ENCODE measurements around the gene RBKS. TPM values are rescaled to one million over a fixed set of nuclear protein-coding genes. Genes with fewer than 3 reads are reported as not detected.

Gene RBKS
- total RNA-seq, 1 donor from 2014 or later, result 1.2 TPM

- Mint-ChIP-seq H3K4me1 (ENCODE audit: low read depth, unreplicated experiment) (no peaks in the 10 kb centered on the region), H3K9me3 (ENCODE audit: unreplicated experiment) (no peaks in the 10 kb centered on the region), H3K27ac (ENCODE audit: unreplicated experiment) (no peak overlapping the region), H3K36me3 (ENCODE audit: unreplicated experiment) (no peaks in the 10 kb centered on the region), H3K4me3 (ENCODE audit: unreplicated experiment) (no peak overlapping the region), H3K27me3 (ENCODE audit: unreplicated experiment) (no peaks in the 10 kb centered on the region)
- TF ChIP-seq CTCF (IDR thresholded peaks at IDR 0.05; ENCODE audit: partially characterized antibody, unreplicated experiment), result no peak
- no peak for DNase-seq
These were observed 30.1 kb upstream of the RBKS start for GRCh38 chr2:27920148-27920885.

- Mint-ChIP-seq H3K9me3 (ENCODE audit: unreplicated experiment) (no peaks in the 10 kb centered on the region), H3K36me3 (ENCODE audit: unreplicated experiment) (no peaks in the 10 kb centered on the region), H3K27me3 (ENCODE audit: unreplicated experiment) (peaks cover 1% of the 10 kb centered on the region), H3K4me1 (ENCODE audit: low read depth, unreplicated experiment) (no peaks in the 10 kb centered on the region), H3K4me3 (ENCODE audit: unreplicated experiment) (no peak overlapping the region), H3K27ac (ENCODE audit: unreplicated experiment) (no peak overlapping the region)
- DNase-seq, result no peak
- no peak for TF ChIP-seq CTCF (IDR thresholded peaks at IDR 0.05; ENCODE audit: partially characterized antibody, unreplicated experiment)
These were observed 26.3 kb upstream of the RBKS start for GRCh38 chr2:27916293-27916995.

GRCh38 chr2:27915874-27916273 lies 25.7 kb upstream of the RBKS start:
- no peak overlapping the region for H3K4me3 Mint-ChIP-seq (ENCODE audit: unreplicated experiment)
- H3K4me1 Mint-ChIP-seq (ENCODE audit: low read depth, unreplicated experiment), result no peaks in the 10 kb centered on the region
- DNase-seq, result no peak
- no peak for TF ChIP-seq CTCF (IDR thresholded peaks at IDR 0.05; ENCODE audit: partially characterized antibody, unreplicated experiment)
- no peak overlapping the region for H3K27ac Mint-ChIP-seq (ENCODE audit: unreplicated experiment)
- H3K36me3 Mint-ChIP-seq (ENCODE audit: unreplicated experiment), result no peaks in the 10 kb centered on the region
- peaks cover 1% of the 10 kb centered on the region for H3K27me3 Mint-ChIP-seq (ENCODE audit: unreplicated experiment)
- H3K9me3 Mint-ChIP-seq (ENCODE audit: unreplicated experiment), result no peaks in the 10 kb centered on the region

GRCh38 chr2:27915191-27915590 lies 25.0 kb upstream of the RBKS start:
- no peaks in the 10 kb centered on the region for H3K9me3 Mint-ChIP-seq (ENCODE audit: unreplicated experiment)
- no peak overlapping the region for H3K27ac Mint-ChIP-seq (ENCODE audit: unreplicated experiment)
- H3K4me3 Mint-ChIP-seq (ENCODE audit: unreplicated experiment), result no peak overlapping the region
- no peaks in the 10 kb centered on the region for H3K36me3 Mint-ChIP-seq (ENCODE audit: unreplicated experiment)
- DNase-seq, result no peak
- TF ChIP-seq CTCF (IDR thresholded peaks at IDR 0.05; ENCODE audit: partially characterized antibody, unreplicated experiment), result no peak
- peaks cover 1% of the 10 kb centered on the region for H3K27me3 Mint-ChIP-seq (ENCODE audit: unreplicated experiment)
- no peaks in the 10 kb centered on the region for H3K4me1 Mint-ChIP-seq (ENCODE audit: low read depth, unreplicated experiment)

- Mint-ChIP-seq H3K4me3 (ENCODE audit: unreplicated experiment) (no peak overlapping the region), H3K27ac (ENCODE audit: unreplicated experiment) (no peak overlapping the region), H3K4me1 (ENCODE audit: low read depth, unreplicated experiment) (no peaks in the 10 kb centered on the region), H3K9me3 (ENCODE audit: unreplicated experiment) (no peaks in the 10 kb centered on the region), H3K36me3 (ENCODE audit: unreplicated experiment) (no peaks in the 10 kb centered on the region), H3K27me3 (ENCODE audit: unreplicated experiment) (peaks cover 1% of the 10 kb centered on the region)
- no peak for TF ChIP-seq CTCF (IDR thresholded peaks at IDR 0.05; ENCODE audit: partially characterized antibody, unreplicated experiment)
- no peak for DNase-seq
These were observed 24.6 kb upstream of the RBKS start for GRCh38 chr2:27914805-27915175.

All from glutamatergic neuron (in vitro differentiated cells).